Colonic mucosa (tissue), 4 donors: ENCODE results near the gene CLIC5. TPM values are rescaled to one million over a fixed set of nuclear protein-coding genes. Genes with fewer than 3 reads are reported as not detected.
A peak's percentile ranks its signal among the peaks of the same experiment; 100 is the strongest.

ENCODE experiments used
- DNase-seq: peaks from one replicate; pipeline ENCODE4 v3.0.0-alpha.2; 2020
- H3K27ac ChIP-seq: fragments of 200-600 bp; one replicate; pipeline ENCODE4 v1.8.0; 2021
- H3K27me3 ChIP-seq: fragments of 200-600 bp; one replicate; pipeline ENCODE4 v1.8.0; 2021
- H3K36me3 ChIP-seq: fragments of 200-600 bp; one replicate; pipeline ENCODE4 v1.8.0; 2021
- H3K4me1 ChIP-seq: fragments of 200-600 bp; one replicate; pipeline ENCODE4 v1.8.0; 2021; ENCODE audit warnings: mild to moderate bottlenecking
- H3K4me3 ChIP-seq: fragments of 200-600 bp; one replicate; pipeline ENCODE4 v1.8.0; 2021
- H3K9ac ChIP-seq, 2 donors: one replicate each; pipeline ENCODE4 v1.7.0; 2013; ENCODE audit warnings: control low read depth in 2 of 2, low read depth in 2 of 2, low read length in 2 of 2
- H3K9me3 ChIP-seq: fragments of 200-600 bp; one replicate; pipeline ENCODE4 v1.8.0; 2021
- CTCF ChIP-seq: fragments of 200-600 bp; IDR thresholded peaks from one replicate; pipeline ENCODE4 v1.8.0; 2022; ENCODE audit warnings: antibody characterized with exemption, mild to moderate bottlenecking
- intact Hi-C: fragments of 100-400 bp; cut with DNase I; formaldehyde crosslinking; loops from one replicate; pipeline ENCODE4 v1.14.1; 2022
- total RNA-seq, 2 donors: library from RNA; stranded (reverse); fragmentation: NEBNext Ultra II Directional in 1 of 2; extraction: Animal tissue kit (Norgen Biotek cat#: 25700) in 1 of 2; gene quantifications; one replicate each; pipeline ENCODE4 v1.2.1, GENCODE V29; 2021
- donor health status: healthy.
- donor health status: DM: no; HTN: no; CAD: no.
- donor health status: DM: no; HTN: no; CAD: no.

The CLIC5 gene
- total RNA-seq, 2 donors from 2014 or later = 72.8 to 74.9 TPM

DNA sequence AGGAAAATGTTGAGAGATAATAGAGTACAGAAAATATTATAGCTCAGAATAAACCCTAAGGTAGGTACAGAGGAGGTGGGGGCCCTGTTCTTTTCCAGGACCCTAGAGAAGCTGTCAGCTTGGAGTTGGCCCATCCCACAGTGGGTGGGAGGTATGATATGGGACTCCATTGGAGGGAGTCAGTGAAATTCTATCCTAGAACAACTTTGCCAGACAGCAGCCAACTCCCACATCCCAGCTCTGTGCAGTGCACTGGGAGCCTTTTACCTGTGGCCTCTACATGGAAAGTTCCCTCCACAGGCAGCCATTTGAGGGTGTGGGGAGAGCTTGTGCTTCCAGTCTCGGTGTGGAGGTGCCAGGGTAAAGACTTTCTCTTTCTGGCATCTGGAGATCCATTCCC lies 36.8 kb upstream of the CLIC5 start:
- no peaks in the 10 kb centered on the region for H3K36me3 ChIP-seq
- intact Hi-C loops = no loop called here

GRCh38 chr6:46051962-46052361 lies 36.3 kb upstream of the CLIC5 start:
- Histone ChIP-seq H3K4me1 (peaks cover 13% of the 10 kb centered on the region), H3K9ac (peak overlapping the region in 1 of 2 donors; percentile 66), H3K27me3 (no peaks in the 10 kb centered on the region), H3K4me3 (no peak overlapping the region), H3K27ac (peak overlapping the region; percentile 85), H3K9me3 (no peaks in the 10 kb centered on the region), H3K36me3 (no peaks in the 10 kb centered on the region)
- TF ChIP-seq CTCF = no peak
- intact Hi-C loops = no loop called here
- DNase-seq = no peak

More for the DNA sequence above, 36.8 kb upstream of the CLIC5 start:
- Histone ChIP-seq H3K4me1 (peaks cover 13% of the 10 kb centered on the region), H3K9ac (peak overlapping the region in 1 of 2 donors; percentile 66), H3K9me3 (no peaks in the 10 kb centered on the region), H3K27ac (peak overlapping the region; percentile 85), H3K4me3 (no peak overlapping the region), H3K27me3 (no peaks in the 10 kb centered on the region)
- TF ChIP-seq CTCF = no peak
- DNase-seq = peak; percentile 35

GRCh38 chr6:46050845-46051405 lies 35.3 kb upstream of the CLIC5 start:
- H3K27me3 ChIP-seq = no peaks in the 10 kb centered on the region
- no peaks in the 10 kb centered on the region for H3K9me3 ChIP-seq
- intact Hi-C loops = no loop called here
- H3K9ac ChIP-seq = no peak overlapping the region
- DNase-seq = no peak
- no peaks in the 10 kb centered on the region for H3K36me3 ChIP-seq
- H3K27ac ChIP-seq = no peak overlapping the region
- no peak overlapping the region for H3K4me3 ChIP-seq
- peaks cover 13% of the 10 kb centered on the region for H3K4me1 ChIP-seq
- no peak for TF ChIP-seq CTCF

- no peaks in the 10 kb centered on the region for H3K9me3 ChIP-seq
Observed at GRCh38 chr6:46048646-46049297, 33.1 kb upstream of the CLIC5 start.

GRCh38 chr6:46046558-46047174 lies 31.0 kb upstream of the CLIC5 start:
- Histone ChIP-seq H3K27me3 (no peaks in the 10 kb centered on the region), H3K9me3 (no peaks in the 10 kb centered on the region), H3K4me1 (no peaks in the 10 kb centered on the region), H3K9ac (no peak overlapping the region), H3K4me3 (no peak overlapping the region), H3K36me3 (no peaks in the 10 kb centered on the region), H3K27ac (no peak overlapping the region)
- DNase-seq = no peak
- intact Hi-C loops = loop anchor here (10.0 kb wide), 1 partner anchor 178 kb away; no protein-coding TSS in a partner anchor
- no peak for TF ChIP-seq CTCF

More at GRCh38 chr6:46048646-46049297, 33.1 kb upstream of the CLIC5 start:
- Histone ChIP-seq H3K36me3 (no peaks in the 10 kb centered on the region), H3K9ac (no peak overlapping the region), H3K27me3 (no peaks in the 10 kb centered on the region), H3K4me1 (peaks cover 4% of the 10 kb centered on the region), H3K4me3 (no peak overlapping the region), H3K27ac (no peak overlapping the region)
- intact Hi-C loops = loop anchor here (10.0 kb wide), 1 partner anchor 176 kb away; no protein-coding TSS in a partner anchor
- no peak for DNase-seq
- TF ChIP-seq CTCF = no peak
